ENCODE measurements around the gene RETREG2. TPM values are rescaled to one million over a fixed set of nuclear protein-coding genes. Genes with fewer than 3 reads are reported as not detected.
A peak's percentile ranks its signal among the peaks of the same experiment; 100 is the strongest.

The RETREG2 gene
- polyA plus RNA-seq, 1 donor from 2014 or later = 156 TPM

DNA sequence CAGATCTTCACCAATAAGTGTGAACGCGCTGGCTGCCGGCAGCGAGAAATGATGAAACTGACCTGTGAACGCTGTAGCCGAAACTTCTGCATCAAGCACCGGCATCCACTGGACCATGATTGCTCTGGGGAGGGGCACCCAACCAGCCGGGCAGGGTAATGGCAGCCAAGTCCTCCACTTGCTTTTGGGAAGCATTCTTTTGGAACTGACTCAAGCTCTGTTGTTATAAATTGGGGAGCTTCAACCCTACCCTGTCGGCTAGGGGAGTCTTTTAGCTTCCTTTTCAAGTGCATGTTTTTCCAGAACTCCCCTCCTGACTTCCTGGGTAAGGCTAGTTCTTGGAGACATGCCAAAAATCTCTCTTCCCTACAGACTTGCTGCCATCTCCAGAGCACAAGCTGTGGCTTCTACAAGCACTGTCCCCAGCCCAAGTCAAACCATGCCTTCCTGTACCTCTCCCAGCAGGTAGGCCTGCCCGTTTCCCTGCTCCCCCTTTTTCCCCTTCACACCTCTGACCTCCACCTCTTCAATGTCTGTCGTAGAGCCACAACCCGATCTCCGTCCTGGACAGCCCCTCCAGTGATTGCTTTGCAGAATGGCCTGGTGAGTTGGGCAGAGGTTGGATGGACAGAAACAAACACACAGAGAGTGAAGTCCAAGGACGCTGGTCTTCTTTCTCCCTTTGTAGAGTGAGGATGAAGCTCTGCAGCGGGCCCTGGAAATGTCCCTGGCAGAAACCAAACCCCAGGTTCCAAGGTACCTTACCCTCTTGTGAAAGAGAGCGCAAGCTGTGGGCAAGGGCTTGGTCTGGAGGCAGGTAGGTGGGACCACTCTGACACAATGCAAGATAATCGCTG is 30.0 kb downstream of the RETREG2 start:
- Histone ChIP-seq H3F3A (ENCODE audit: insufficient read depth, low read length, poor library complexity, severe bottlenecking) (no peaks in the 10 kb centered on the region), H4K20me1 (ENCODE audit: insufficient read depth) (no peaks in the 10 kb centered on the region), H3K9ac (ENCODE audit: low read length) (peak overlapping the region; percentile 90), H2AFZ (ENCODE audit: low read depth, low read length) (no peak overlapping the region), H3K79me2 (replicated peaks; ENCODE audit: insufficient read depth, low read length) (no peaks in the 10 kb centered on the region), H3K4me3 (ENCODE audit: low read length) (peak overlapping the region; percentile 78), H3K27ac (ENCODE audit: low read length) (no peak overlapping the region), H3K36me3 (ENCODE audit: insufficient read depth, low read length) (no peaks in the 10 kb centered on the region), H3K9me3 (ENCODE audit: low read length) (no peaks in the 10 kb centered on the region), H3K9me2 (ENCODE audit: insufficient read depth, low read length) (no peaks in the 10 kb centered on the region), H3K4me2 (ENCODE audit: low read length) (no peak overlapping the region), H3K27me3 (ENCODE audit: insufficient read depth, low read depth, low read length) (no peaks in the 10 kb centered on the region)
- TF ChIP-seq EZH2 (IDR thresholded peaks at IDR 0.05; ENCODE audit: borderline replicate concordance, insufficient read depth, low read length, poor library complexity, severe bottlenecking) = no peak
- TF ChIP-seq EP300 (conservative IDR thresholded peaks at IDR 0.05; ENCODE audit: poor library complexity, severe bottlenecking) = no peak
- no peak for TF ChIP-seq RAD21 (conservative IDR thresholded peaks at IDR 0.05)
- TF ChIP-seq, protein P1, sequence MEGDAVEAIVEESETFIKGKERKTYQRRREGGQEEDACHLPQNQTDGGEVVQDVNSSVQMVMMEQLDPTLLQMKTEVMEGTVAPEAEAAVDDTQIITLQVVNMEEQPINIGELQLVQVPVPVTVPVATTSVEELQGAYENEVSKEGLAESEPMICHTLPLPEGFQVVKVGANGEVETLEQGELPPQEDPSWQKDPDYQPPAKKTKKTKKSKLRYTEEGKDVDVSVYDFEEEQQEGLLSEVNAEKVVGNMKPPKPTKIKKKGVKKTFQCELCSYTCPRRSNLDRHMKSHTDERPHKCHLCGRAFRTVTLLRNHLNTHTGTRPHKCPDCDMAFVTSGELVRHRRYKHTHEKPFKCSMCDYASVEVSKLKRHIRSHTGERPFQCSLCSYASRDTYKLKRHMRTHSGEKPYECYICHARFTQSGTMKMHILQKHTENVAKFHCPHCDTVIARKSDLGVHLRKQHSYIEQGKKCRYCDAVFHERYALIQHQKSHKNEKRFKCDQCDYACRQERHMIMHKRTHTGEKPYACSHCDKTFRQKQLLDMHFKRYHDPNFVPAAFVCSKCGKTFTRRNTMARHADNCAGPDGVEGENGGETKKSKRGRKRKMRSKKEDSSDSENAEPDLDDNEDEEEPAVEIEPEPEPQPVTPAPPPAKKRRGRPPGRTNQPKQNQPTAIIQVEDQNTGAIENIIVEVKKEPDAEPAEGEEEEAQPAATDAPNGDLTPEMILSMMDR (IDR thresholded peaks at IDR 0.05; ENCODE audit: poor library complexity, severe bottlenecking) = no peak
- TF ChIP-seq MXI1 (conservative IDR thresholded peaks at IDR 0.05; ENCODE audit: poor library complexity, severe bottlenecking) = no peak

DNA sequence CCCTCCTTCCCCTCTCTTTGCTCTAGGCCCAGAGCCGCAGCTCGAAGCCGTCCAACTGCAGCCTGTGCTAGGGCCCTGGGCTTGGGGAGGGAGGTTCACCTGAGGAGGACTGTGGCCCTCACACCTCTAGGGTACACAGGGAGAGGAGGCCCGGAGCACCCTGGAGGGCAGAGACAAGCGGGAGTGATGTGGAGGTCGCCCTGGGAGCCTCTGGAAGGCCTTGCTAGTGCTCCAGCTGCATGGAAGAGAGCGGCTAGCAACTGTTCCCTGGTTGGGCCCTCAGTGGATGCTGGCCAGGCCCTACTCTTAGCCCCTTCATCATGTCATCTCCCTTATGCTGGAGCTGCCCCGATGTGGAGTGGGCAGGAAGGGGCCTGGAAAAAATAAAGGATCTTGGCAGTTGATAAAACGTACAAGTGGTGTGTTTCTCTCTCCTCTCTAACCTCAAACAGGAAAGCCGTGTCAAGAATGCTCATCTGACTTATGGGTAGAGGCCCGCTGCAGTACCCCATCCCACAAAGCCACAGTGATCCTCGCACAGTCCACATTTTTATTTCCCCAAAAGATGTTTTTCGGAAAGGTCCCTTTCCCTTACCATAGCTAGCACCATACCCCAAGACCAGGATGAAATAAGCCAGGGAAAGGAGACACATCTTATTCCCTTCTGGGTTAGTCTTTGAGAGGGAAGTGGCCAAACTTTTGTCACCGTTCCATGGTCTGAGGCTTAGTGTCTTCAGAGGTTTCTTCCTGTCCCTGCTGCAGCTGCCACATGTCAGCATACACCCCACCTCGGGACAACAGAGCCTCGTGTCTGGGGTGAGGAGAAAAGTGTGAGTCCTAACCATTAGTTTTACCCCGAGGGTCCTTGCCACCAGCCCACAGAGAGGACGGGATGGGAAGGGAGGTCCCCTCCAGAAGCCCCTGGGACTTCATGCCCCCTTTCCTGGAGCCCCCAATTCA is 31.4 kb downstream of the RETREG2 start:
- Histone ChIP-seq H2AFZ (ENCODE audit: low read depth, low read length) (no peak overlapping the region), H3K79me2 (replicated peaks; ENCODE audit: insufficient read depth, low read length) (no peaks in the 10 kb centered on the region), H3K36me3 (ENCODE audit: insufficient read depth, low read length) (no peaks in the 10 kb centered on the region)

More for the DNA sequence above, 31.4 kb downstream of the RETREG2 start:
- Histone ChIP-seq H3K9me3 (ENCODE audit: low read length) (no peaks in the 10 kb centered on the region), H3K9ac (ENCODE audit: low read length) (no peak overlapping the region), H3K4me3 (ENCODE audit: low read length) (no peak overlapping the region), H3K4me2 (ENCODE audit: low read length) (no peak overlapping the region), H3F3A (ENCODE audit: insufficient read depth, low read length, poor library complexity, severe bottlenecking) (no peaks in the 10 kb centered on the region), H3K9me2 (ENCODE audit: insufficient read depth, low read length) (no peaks in the 10 kb centered on the region), H3K27me3 (ENCODE audit: insufficient read depth, low read depth, low read length) (no peaks in the 10 kb centered on the region), H3K27ac (ENCODE audit: low read length) (no peak overlapping the region), H4K20me1 (ENCODE audit: insufficient read depth) (no peaks in the 10 kb centered on the region)
- no peak for TF ChIP-seq TAF1 (IDR thresholded peaks at IDR 0.05; ENCODE audit: low read depth)
- TF ChIP-seq, protein P2, sequence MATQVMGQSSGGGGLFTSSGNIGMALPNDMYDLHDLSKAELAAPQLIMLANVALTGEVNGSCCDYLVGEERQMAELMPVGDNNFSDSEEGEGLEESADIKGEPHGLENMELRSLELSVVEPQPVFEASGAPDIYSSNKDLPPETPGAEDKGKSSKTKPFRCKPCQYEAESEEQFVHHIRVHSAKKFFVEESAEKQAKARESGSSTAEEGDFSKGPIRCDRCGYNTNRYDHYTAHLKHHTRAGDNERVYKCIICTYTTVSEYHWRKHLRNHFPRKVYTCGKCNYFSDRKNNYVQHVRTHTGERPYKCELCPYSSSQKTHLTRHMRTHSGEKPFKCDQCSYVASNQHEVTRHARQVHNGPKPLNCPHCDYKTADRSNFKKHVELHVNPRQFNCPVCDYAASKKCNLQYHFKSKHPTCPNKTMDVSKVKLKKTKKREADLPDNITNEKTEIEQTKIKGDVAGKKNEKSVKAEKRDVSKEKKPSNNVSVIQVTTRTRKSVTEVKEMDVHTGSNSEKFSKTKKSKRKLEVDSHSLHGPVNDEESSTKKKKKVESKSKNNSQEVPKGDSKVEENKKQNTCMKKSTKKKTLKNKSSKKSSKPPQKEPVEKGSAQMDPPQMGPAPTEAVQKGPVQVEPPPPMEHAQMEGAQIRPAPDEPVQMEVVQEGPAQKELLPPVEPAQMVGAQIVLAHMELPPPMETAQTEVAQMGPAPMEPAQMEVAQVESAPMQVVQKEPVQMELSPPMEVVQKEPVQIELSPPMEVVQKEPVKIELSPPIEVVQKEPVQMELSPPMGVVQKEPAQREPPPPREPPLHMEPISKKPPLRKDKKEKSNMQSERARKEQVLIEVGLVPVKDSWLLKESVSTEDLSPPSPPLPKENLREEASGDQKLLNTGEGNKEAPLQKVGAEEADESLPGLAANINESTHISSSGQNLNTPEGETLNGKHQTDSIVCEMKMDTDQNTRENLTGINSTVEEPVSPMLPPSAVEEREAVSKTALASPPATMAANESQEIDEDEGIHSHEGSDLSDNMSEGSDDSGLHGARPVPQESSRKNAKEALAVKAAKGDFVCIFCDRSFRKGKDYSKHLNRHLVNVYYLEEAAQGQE (IDR thresholded peaks at IDR 0.05; ENCODE audit: borderline replicate concordance) = no peak
- TF ChIP-seq, protein P1 (IDR thresholded peaks at IDR 0.05; ENCODE audit: poor library complexity, severe bottlenecking) = no peak
- TF ChIP-seq EZH2 (IDR thresholded peaks at IDR 0.05; ENCODE audit: borderline replicate concordance, insufficient read depth, low read length, poor library complexity, severe bottlenecking) = no peak
- no peak for TF ChIP-seq SMC3 (conservative IDR thresholded peaks at IDR 0.05; ENCODE audit: poor library complexity)
- TF ChIP-seq POLR2AphosphoS5 (IDR thresholded peaks at IDR 0.05) = no peak
- TF ChIP-seq RAD21 (conservative IDR thresholded peaks at IDR 0.05) = no peak
- no peak for TF ChIP-seq MXI1 (conservative IDR thresholded peaks at IDR 0.05; ENCODE audit: poor library complexity, severe bottlenecking)
- no peak for TF ChIP-seq EP300 (conservative IDR thresholded peaks at IDR 0.05; ENCODE audit: poor library complexity, severe bottlenecking)
